Esophagus squamous epithelium (tissue), 5 donors: ENCODE results near the gene LAT. TPM values are rescaled to one million over a fixed set of nuclear protein-coding genes. Genes with fewer than 3 reads are reported as not detected.

Experiments used
- DNase-seq: peaks from one replicate; lab custom pipeline; 2025; lab: John Stamatoyannopoulos, UW
- H3K27ac ChIP-seq, 4 donors: fragments of 200-600 bp; sonication (generic); one replicate each; pipeline ENCODE4 v1.5.1; 2016 to 2019; ENCODE audit warnings: mild to moderate bottlenecking in 1 of 4
- H3K27me3 ChIP-seq, 4 donors: fragments of 200-600 bp; sonication (generic); 1 replicate in 3 of 4; 2 replicates in 1 of 4; pipeline versions ENCODE4 v1.5.1 to v1.6.0; 2017 to 2021; ENCODE audit warnings: antibody characterized with exemption in 1 of 4
- H3K36me3 ChIP-seq, 3 donors: fragments of 200-600 bp; sonication (generic); one replicate each; pipeline ENCODE4 v1.5.1; 2016 to 2019
- H3K4me1 ChIP-seq, 3 donors: fragments of 200-600 bp; sonication (generic); one replicate each; pipeline ENCODE4 v1.5.1; 2017 to 2019
- H3K4me3 ChIP-seq, 4 donors: fragments of 200-600 bp; sonication (generic); 1 replicate in 3 of 4; 2 replicates in 1 of 4; pipeline ENCODE4 v1.5.1; 2016 to 2019; ENCODE audit warnings: mild to moderate bottlenecking in 2 of 4, moderate library complexity in 1 of 4
- H3K9me3 ChIP-seq, 3 donors: fragments of 200-600 bp; sonication (generic); one replicate each; pipeline ENCODE4 v1.5.1; 2016 to 2019
- CTCF ChIP-seq, 6 experiments: fragments of 450-650 bp in 4 of 6; fragments of 200-600 bp in 2 of 6; sonication (generic) in 2 of 6; IDR thresholded peaks; one replicate each; pipeline ENCODE4 v1.5.1; 2016 to 2019; ENCODE audit warnings: antibody characterized with exemption in 6 of 6, mild to moderate bottlenecking in 4 of 6, moderate library complexity in 4 of 6
- POLR2A ChIP-seq, 4 donors: fragments of 450-650 bp; IDR thresholded peaks; one replicate each; pipeline ENCODE4 v1.6.1; 2017; ENCODE audit warnings: antibody characterized with exemption in 4 of 4, mild to moderate bottlenecking in 4 of 4, moderate library complexity in 3 of 4
- WGBS, 2 donors: methylation state at CpG; one replicate each; pipeline ENCODE4 v1.1.5; 2018; 5-methylcytosine and 5-hydroxymethylcytosine counted together
- intact Hi-C: fragments of 100-400 bp; cut with DNase I; formaldehyde crosslinking; loops from one replicate; pipeline ENCODE4 v1.15.0; 2022
- total RNA-seq, 4 donors: library from RNA; depleted of rRNA; stranded (reverse); fragments of >200 nt; gene quantifications; one replicate each; pipeline ENCODE4 v1.1.0, GENCODE V29; 2016
- donor health status: DM: yes; HTN: yes; CAD: no.

LAT gene
- total RNA-seq, 4 donors from 2014 or later: 0.76 to 7.4 (median 2.5) TPM

GRCh38 chr16:28982418-28982817 lies 2.4 kb upstream of the LAT start:
- peaks cover 20 to 98% (median 52%) of the 10 kb centered on the region in 3 donors for H3K36me3 ChIP-seq
- no peak for TF ChIP-seq CTCF (IDR thresholded peaks at IDR 0.05)
- TF ChIP-seq POLR2A (IDR thresholded peaks at IDR 0.05): no peak
- 94% methylated on average over 2 to 6 of the region's 10 CpGs for WGBS, 2 donors
- H3K4me3 ChIP-seq: no peak overlapping the region
- H3K27me3 ChIP-seq: no peaks in the 10 kb centered on the region
- peaks cover 0 to 18% (median 5%) of the 10 kb centered on the region in 3 donors for H3K9me3 ChIP-seq
- DNase-seq: no peak
- H3K4me1 ChIP-seq: peaks cover 0 to 7% (median 0%) of the 10 kb centered on the region in 3 donors
- H3K27ac ChIP-seq: no peak overlapping the region
- intact Hi-C loops: no loop called here

- no peak for TF ChIP-seq CTCF (IDR thresholded peaks at IDR 0.05)
- no peak for TF ChIP-seq POLR2A (IDR thresholded peaks at IDR 0.05)
- no peak overlapping the region for H3K4me3 ChIP-seq
- peaks cover 0 to 7% (median 0%) of the 10 kb centered on the region in 3 donors for H3K4me1 ChIP-seq
- intact Hi-C loops: no loop called here
- 90 to 93% methylated on average over 3 to 7 of the region's 11 CpGs for WGBS, 2 donors
- H3K27ac ChIP-seq: no peak overlapping the region
- peaks cover 0 to 19% (median 5%) of the 10 kb centered on the region in 3 donors for H3K9me3 ChIP-seq
- DNase-seq: no peak
- H3K36me3 ChIP-seq: peaks cover 20 to 99% (median 51%) of the 10 kb centered on the region in 3 donors
- no peaks in the 10 kb centered on the region for H3K27me3 ChIP-seq
These were observed 1.9 kb upstream of the LAT start for GRCh38 chr16:28982949-28983348.

- intact Hi-C loops: no loop called here
- WGBS, 2 donors: 93 to 98% methylated on average over 11 to 12 of the region's 18 CpGs
- peak overlapping the region in 1 of 4 donors; percentile 9 for H3K4me3 ChIP-seq
- no peaks in the 10 kb centered on the region for H3K27me3 ChIP-seq
- H3K4me1 ChIP-seq: peaks cover 0 to 7% (median 0%) of the 10 kb centered on the region in 3 donors
- peaks cover 20 to 99% (median 44%) of the 10 kb centered on the region in 3 donors for H3K36me3 ChIP-seq
- no peak for DNase-seq
- H3K27ac ChIP-seq: peak overlapping the region in 1 of 4 donors; percentile 68
- TF ChIP-seq CTCF (IDR thresholded peaks at IDR 0.05) (no peak), POLR2A (IDR thresholded peaks at IDR 0.05) (no peak)
- peaks cover 0 to 19% (median 5%) of the 10 kb centered on the region in 3 donors for H3K9me3 ChIP-seq
These were observed 1.2 kb upstream of the LAT start for GRCh38 chr16:28983644-28984043.

GRCh38 chr16:28984091-28984490 lies 761 bp upstream of the LAT start:
- Histone ChIP-seq H3K27me3 (no peaks in the 10 kb centered on the region), H3K4me3 (peak overlapping the region in 2 of 4 donors; percentile 9 to 31), H3K36me3 (peaks cover 17 to 99% (median 40%) of the 10 kb centered on the region in 3 donors), H3K9me3 (peaks cover 0 to 19% (median 5%) of the 10 kb centered on the region in 3 donors), H3K4me1 (peaks cover 0 to 7% (median 0%) of the 10 kb centered on the region in 3 donors), H3K27ac (peak overlapping the region in 3 of 4 donors; percentile 28 to 68 (median 48))
- DNase-seq: no peak
- no peak for TF ChIP-seq POLR2A (IDR thresholded peaks at IDR 0.05)
- TF ChIP-seq CTCF (IDR thresholded peaks at IDR 0.05): no peak
- WGBS, 2 donors: 76 to 89% methylated on average over 5 to 9 of the region's 12 CpGs
- intact Hi-C loops: no loop called here

- H3K9me3 ChIP-seq: peaks cover 0 to 19% (median 5%) of the 10 kb centered on the region in 3 donors
- peaks cover 15 to 99% (median 34%) of the 10 kb centered on the region in 3 donors for H3K36me3 ChIP-seq
- no peak for DNase-seq
- TF ChIP-seq CTCF (IDR thresholded peaks at IDR 0.05) (no peak), POLR2A (IDR thresholded peaks at IDR 0.05) (no peak)
- peaks cover 0 to 7% (median 0%) of the 10 kb centered on the region in 3 donors for H3K4me1 ChIP-seq
- H3K27ac ChIP-seq: peak overlapping the region in 3 of 4 donors; percentile 18 to 68 (median 34)
- WGBS, 2 donors: 76 to 83% methylated on average over 7 to 8 of the region's 19 CpGs
- intact Hi-C loops: no loop called here
- H3K27me3 ChIP-seq: no peaks in the 10 kb centered on the region
- H3K4me3 ChIP-seq: peak overlapping the region; percentile 0 to 50 (median 36)
These were observed 574 bp downstream of the LAT start for GRCh38 chr16:28985211-28986041.
